SH-SY5Y (cell line): ENCODE data around the gene KRT7.

Experiments used
- GATA2 ChIP-seq: IDR thresholded peaks from 2 replicates; pipeline ENCODE4 v1.6.1; 2011; ENCODE audit warnings: mild to moderate bottlenecking, low read depth, low read length
- GATA3 ChIP-seq: IDR thresholded peaks from 2 replicates; pipeline ENCODE4 v1.6.1; 2011; ENCODE audit warnings: low read depth, mild to moderate bottlenecking, low read length, moderate library complexity

Gene KRT7

DNA sequence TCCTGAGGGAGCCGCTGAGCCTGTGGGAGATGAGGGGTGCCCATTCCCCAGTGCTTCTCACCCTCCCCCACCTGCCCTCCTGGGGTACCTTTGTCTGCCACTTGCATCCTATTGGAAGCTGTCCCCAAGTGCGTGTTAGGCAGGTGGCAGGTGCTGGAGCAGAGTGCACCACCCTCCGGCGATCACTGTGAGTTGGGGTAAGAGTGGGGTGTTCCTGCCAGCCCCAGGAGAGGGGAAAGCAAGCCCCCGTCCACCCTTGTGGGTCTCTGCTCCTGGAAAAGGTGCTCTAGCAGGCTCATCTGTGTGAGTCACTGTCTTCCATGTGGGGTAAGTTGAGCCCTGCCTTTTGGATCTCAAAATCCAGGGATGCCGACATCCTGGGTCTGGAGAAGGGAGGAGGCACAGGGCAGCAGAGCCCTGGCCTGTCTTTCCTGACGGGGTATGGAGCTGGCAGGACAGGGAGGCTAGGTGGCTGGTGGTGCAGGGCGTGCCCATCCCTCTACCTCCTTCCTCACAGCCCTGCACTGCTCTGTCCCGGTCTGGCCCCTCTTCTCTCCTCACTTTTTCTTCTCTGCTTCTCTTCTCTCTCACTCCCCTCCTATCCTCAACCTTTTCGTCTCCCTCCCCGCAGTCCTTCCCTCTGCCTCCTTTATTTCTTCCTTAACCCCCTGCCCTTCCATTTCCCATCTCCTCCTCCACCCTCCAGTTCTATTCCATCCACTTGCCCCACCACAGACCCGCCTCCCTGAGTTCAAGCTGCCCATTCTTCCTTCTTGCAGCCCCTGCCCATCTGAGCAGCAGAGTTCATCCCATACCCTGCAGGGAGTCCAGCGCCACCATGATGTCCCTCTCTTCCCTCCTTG is 20.1 kb upstream of the KRT7 start:
- TF ChIP-seq GATA3, result no peak
- no peak for TF ChIP-seq GATA2

DNA sequence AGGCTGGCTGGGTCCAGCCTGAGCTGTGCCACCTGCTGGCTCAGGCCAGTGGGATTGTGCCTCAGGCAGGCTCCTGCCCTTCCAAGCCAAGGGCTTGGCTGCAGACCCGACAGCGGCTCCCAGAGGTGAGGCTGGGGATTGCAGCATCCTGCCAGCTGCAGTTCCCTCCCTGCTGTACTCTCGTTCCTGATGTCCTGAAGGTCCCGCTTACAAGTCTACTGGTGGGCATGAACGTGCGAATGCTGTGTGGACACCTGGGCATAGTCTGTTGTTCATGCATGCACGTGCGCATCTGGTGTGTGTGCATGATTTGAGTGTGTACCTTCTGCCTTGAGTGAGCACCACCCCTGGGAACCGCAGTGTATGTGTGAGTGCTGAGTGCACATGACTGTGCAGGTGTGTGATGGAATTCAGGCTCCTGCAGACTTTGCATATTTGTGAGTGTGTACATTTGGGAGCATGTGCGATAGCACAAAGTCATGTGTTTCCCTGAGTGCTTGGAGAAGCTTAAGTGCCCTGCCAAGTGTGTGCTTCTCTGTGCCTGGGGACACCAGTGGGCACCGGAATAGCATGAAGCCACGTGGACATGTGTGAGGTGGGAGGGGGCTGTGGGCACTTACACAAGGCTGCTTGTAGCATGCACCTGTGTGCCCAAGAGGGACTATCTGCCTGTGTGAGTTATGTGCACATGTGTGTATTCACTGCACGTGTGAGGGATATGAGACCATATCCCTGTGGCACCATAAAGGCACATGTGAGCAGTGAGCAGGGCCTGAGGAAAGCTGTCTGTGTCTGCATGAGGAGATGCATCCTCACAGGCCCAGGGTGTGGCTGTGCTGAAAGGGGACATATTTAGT is 19.3 kb upstream of the KRT7 start:
- TF ChIP-seq GATA3, result no peak
- TF ChIP-seq GATA2, result no peak

GRCh38 chr12:52214421-52214802 is 18.6 kb upstream of the KRT7 start:
- TF ChIP-seq GATA3 (no peak), GATA2 (no peak)

- peak; percentile 97 for TF ChIP-seq GATA2
- TF ChIP-seq GATA3, result peak; percentile 77
Measured at GRCh38 chr12:52215587-52216031, 17.4 kb upstream of the KRT7 start.

GRCh38 chr12:52216100-52216499 is 16.9 kb upstream of the KRT7 start:
- TF ChIP-seq GATA2 (no peak), GATA3 (no peak)

DNA sequence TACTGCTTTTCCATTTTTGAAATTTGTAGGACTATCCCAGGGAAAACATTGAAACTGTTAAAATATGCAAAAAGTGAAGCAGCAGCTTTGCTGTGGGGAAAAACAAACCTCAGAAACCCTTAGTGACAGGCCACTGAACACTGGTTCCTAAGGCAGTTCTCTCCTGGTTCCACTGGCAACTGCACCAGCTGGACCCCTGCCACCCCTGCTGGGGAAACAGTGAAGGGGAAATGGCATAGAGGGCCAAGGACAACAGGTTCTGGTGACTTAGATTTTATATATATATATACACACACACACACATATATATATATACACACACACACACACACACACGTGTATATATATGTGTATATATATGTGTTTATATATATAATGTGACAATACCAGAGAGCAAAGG is 16.2 kb upstream of the KRT7 start:
- no peak for TF ChIP-seq GATA2
- TF ChIP-seq GATA3, result no peak

- no peak for TF ChIP-seq GATA3
- TF ChIP-seq GATA2, result no peak
Measured at GRCh38 chr12:52217223-52217622, 15.8 kb upstream of the KRT7 start.

- TF ChIP-seq GATA3 (no peak), GATA2 (no peak; the same call in 1 of the 2 replicates)
Measured at GRCh38 chr12:52218001-52218400, 15.0 kb upstream of the KRT7 start.

DNA sequence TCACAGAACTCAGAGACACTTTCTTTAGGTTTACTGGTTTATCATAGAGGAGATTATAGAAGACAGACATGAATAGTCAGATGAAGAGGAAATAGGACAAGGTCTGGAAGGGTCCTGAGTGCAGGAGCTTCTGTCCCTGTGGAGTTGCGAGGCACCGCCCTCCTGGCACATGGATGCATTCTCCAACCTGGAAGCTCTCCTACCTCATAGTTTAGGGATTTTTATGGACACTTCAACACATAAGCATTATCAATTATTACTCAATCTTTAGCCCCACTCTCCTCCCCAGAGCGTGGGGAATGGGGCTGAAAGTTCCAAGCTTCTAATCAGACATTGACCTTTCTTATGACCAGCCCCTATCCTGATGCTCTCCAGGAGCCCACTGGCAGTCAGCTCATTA is 12.6 kb upstream of the KRT7 start:
- TF ChIP-seq GATA2 (no peak), GATA3 (no peak)

GRCh38 chr12:52221070-52221781 is 11.8 kb upstream of the KRT7 start:
- TF ChIP-seq GATA3 (no peak), GATA2 (no peak)

GRCh38 chr12:52221912-52222457 is 11.1 kb upstream of the KRT7 start:
- no peak for TF ChIP-seq GATA3
- TF ChIP-seq GATA2, result no peak

DNA sequence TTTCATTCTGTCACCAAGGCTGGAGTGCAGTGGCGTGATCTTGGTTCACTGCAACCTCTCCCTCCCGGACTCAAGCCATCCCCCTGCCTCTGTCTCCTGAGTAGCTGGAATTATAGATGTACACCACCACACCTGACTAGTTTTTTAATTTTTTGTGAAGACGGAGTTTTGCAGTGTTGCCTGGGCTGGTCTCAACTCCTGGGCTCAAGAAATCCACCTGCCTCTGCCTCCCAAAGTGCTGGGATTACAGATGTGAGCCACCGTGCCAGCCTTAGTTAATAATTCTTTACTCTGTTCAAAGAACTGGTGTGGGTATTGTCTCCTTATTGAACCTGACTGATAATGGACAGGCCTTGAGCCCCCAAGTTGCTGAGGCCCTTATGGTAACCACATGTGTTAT is 10.4 kb upstream of the KRT7 start:
- TF ChIP-seq GATA2 (no peak), GATA3 (no peak)

- TF ChIP-seq GATA3 (no peak), GATA2 (no peak)
Measured at GRCh38 chr12:52223406-52224039, 9.5 kb upstream of the KRT7 start.
